IPS-20b (cell line): ENCODE measurements around the gene PDE11A.
"Not testable (repeated sequence)": the region's sequence is repeated elsewhere in the genome, so short reads cannot be mapped to it uniquely, and the experiment has no call there.

Experiments used
- H3K27ac ChIP-seq: one replicate; pipeline ENCODE4 v1.5.1; 2013; ENCODE audit warnings: low read length
- H3K27me3 ChIP-seq: 2 replicates; pipeline ENCODE4 v1.6.1; 2013; ENCODE audit warnings: mild to moderate bottlenecking, low read length, inconsistent platforms; ENCODE audit not compliant: insufficient read depth
- H3K36me3 ChIP-seq: 2 replicates; pipeline ENCODE4 v1.6.1; 2013; ENCODE audit warnings: low read depth, mild to moderate bottlenecking, inconsistent platforms, low read length, moderate library complexity; ENCODE audit not compliant: insufficient read depth
- H3K4me1 ChIP-seq: 2 replicates; pipeline ENCODE4 v1.6.1; 2013; ENCODE audit warnings: mild to moderate bottlenecking, control low read depth, inconsistent platforms, low read length, moderate library complexity; ENCODE audit not compliant: insufficient read depth
- H3K4me3 ChIP-seq: 2 replicates; pipeline ENCODE4 v1.5.1; 2013; ENCODE audit warnings: mild to moderate bottlenecking, low read length, inconsistent platforms
- H3K9ac ChIP-seq: 2 replicates; pipeline ENCODE4 v1.6.1; 2013; ENCODE audit warnings: low read depth, mild to moderate bottlenecking, inconsistent platforms, low read length, moderate library complexity
- H3K9me3 ChIP-seq: 2 replicates; pipeline ENCODE4 v1.6.1; 2013; ENCODE audit warnings: mild to moderate bottlenecking, low read depth, low read length, inconsistent platforms; ENCODE audit not compliant: insufficient read depth

PDE11A gene

GRCh38 chr2:177947598-177947997 is 125.0 kb downstream of the PDE11A start:
- H3K27ac ChIP-seq = not testable (repeated sequence)

GRCh38 chr2:177944530-177944929 is 128.0 kb downstream of the PDE11A start:
- H3K27ac ChIP-seq, H3K9ac ChIP-seq, H3K27me3 ChIP-seq, H3K4me1 ChIP-seq, H3K9me3 ChIP-seq, H3K4me3 ChIP-seq, H3K36me3 ChIP-seq: not testable (repeated sequence)

More at GRCh38 chr2:177947598-177947997, 125.0 kb downstream of the PDE11A start:
- not testable (repeated sequence) for H3K9ac ChIP-seq, H3K27me3 ChIP-seq, H3K4me1 ChIP-seq, H3K4me3 ChIP-seq, H3K9me3 ChIP-seq, H3K36me3 ChIP-seq

GRCh38 chr2:177942731-177943130 is 129.8 kb downstream of the PDE11A start:
- Histone ChIP-seq H3K27me3 (no peaks in the 10 kb centered on the region), H3K4me3 (no peak overlapping the region), H3K9me3 (no peaks in the 10 kb centered on the region), H3K27ac (no peak overlapping the region), H3K36me3 (no peaks in the 10 kb centered on the region), H3K4me1 (no peaks in the 10 kb centered on the region), H3K9ac (no peak overlapping the region)

- Histone ChIP-seq H3K27me3 (no peaks in the 10 kb centered on the region), H3K27ac (no peak overlapping the region), H3K9ac (no peak overlapping the region), H3K9me3 (no peaks in the 10 kb centered on the region), H3K4me3 (no peak overlapping the region), H3K4me1 (no peaks in the 10 kb centered on the region), H3K36me3 (no peaks in the 10 kb centered on the region)
Measured at GRCh38 chr2:177939211-177939610, 133.4 kb downstream of the PDE11A start.

- no peak overlapping the region for H3K27ac ChIP-seq
- no peaks in the 10 kb centered on the region for H3K9me3 ChIP-seq
- H3K27me3 ChIP-seq = no peaks in the 10 kb centered on the region
- no peak overlapping the region for H3K9ac ChIP-seq
- no peak overlapping the region for H3K4me3 ChIP-seq
- H3K4me1 ChIP-seq = no peaks in the 10 kb centered on the region
- H3K36me3 ChIP-seq = no peaks in the 10 kb centered on the region
Measured at GRCh38 chr2:177930916-177931315, 141.7 kb downstream of the PDE11A start.

GRCh38 chr2:177929662-177930522 is 142.7 kb downstream of the PDE11A start:
- Histone ChIP-seq H3K9me3 (no peaks in the 10 kb centered on the region), H3K9ac (no peak overlapping the region), H3K27ac (no peak overlapping the region), H3K36me3 (no peaks in the 10 kb centered on the region), H3K27me3 (no peaks in the 10 kb centered on the region), H3K4me1 (no peaks in the 10 kb centered on the region), H3K4me3 (no peak overlapping the region)

- H3K9ac ChIP-seq = no peak overlapping the region
- H3K27me3 ChIP-seq = no peaks in the 10 kb centered on the region
- no peaks in the 10 kb centered on the region for H3K4me1 ChIP-seq
Measured at GRCh38 chr2:177923323-177923722, 149.3 kb downstream of the PDE11A start.

GRCh38 chr2:177921726-177922125 is 150.9 kb downstream of the PDE11A start:
- Histone ChIP-seq H3K9ac (no peak overlapping the region), H3K27me3 (no peaks in the 10 kb centered on the region), H3K36me3 (no peaks in the 10 kb centered on the region), H3K4me1 (no peaks in the 10 kb centered on the region), H3K27ac (no peak overlapping the region), H3K4me3 (no peak overlapping the region), H3K9me3 (no peaks in the 10 kb centered on the region)

More at GRCh38 chr2:177923323-177923722, 149.3 kb downstream of the PDE11A start:
- Histone ChIP-seq H3K4me3 (no peak overlapping the region), H3K9me3 (no peaks in the 10 kb centered on the region), H3K27ac (no peak overlapping the region), H3K36me3 (no peaks in the 10 kb centered on the region)

- H3K27me3 ChIP-seq = no peaks in the 10 kb centered on the region
- no peak overlapping the region for H3K4me3 ChIP-seq
- H3K9ac ChIP-seq = no peak overlapping the region
- no peaks in the 10 kb centered on the region for H3K36me3 ChIP-seq
- no peaks in the 10 kb centered on the region for H3K9me3 ChIP-seq
- no peak overlapping the region for H3K27ac ChIP-seq
- no peaks in the 10 kb centered on the region for H3K4me1 ChIP-seq
Measured at GRCh38 chr2:177917169-177917568, 155.4 kb downstream of the PDE11A start.

- Histone ChIP-seq H3K9me3 (no peaks in the 10 kb centered on the region), H3K4me1 (no peaks in the 10 kb centered on the region), H3K27me3 (no peaks in the 10 kb centered on the region), H3K4me3 (no peak overlapping the region), H3K36me3 (no peaks in the 10 kb centered on the region), H3K27ac (no peak overlapping the region), H3K9ac (no peak overlapping the region)
Measured at GRCh38 chr2:177916342-177916741, 156.2 kb downstream of the PDE11A start.

- no peak overlapping the region for H3K9ac ChIP-seq
- no peak overlapping the region for H3K4me3 ChIP-seq
- H3K4me1 ChIP-seq = no peaks in the 10 kb centered on the region
- no peaks in the 10 kb centered on the region for H3K36me3 ChIP-seq
- no peaks in the 10 kb centered on the region for H3K27me3 ChIP-seq
- no peak overlapping the region for H3K27ac ChIP-seq
- H3K9me3 ChIP-seq = no peaks in the 10 kb centered on the region
Measured at GRCh38 chr2:177914247-177914646, 158.3 kb downstream of the PDE11A start.

GRCh38 chr2:177909962-177910361 is 162.6 kb downstream of the PDE11A start:
- no peaks in the 10 kb centered on the region for H3K9me3 ChIP-seq
- H3K4me1 ChIP-seq = no peaks in the 10 kb centered on the region
- no peak overlapping the region for H3K4me3 ChIP-seq
- no peak overlapping the region for H3K27ac ChIP-seq
- no peak overlapping the region for H3K9ac ChIP-seq
- no peaks in the 10 kb centered on the region for H3K36me3 ChIP-seq
- H3K27me3 ChIP-seq = no peaks in the 10 kb centered on the region
